OCI-LY1 (cell line): ENCODE data around the gene NUP153.

Source experiments
- H2AFZ ChIP-seq: fragments of 200-600 bp; sonication (generic), shearing (Covaris generic); 2 replicates; pipeline ENCODE4 v1.6.0; 2014; ENCODE audit warnings: antibody characterized with exemption, mild to moderate bottlenecking, low read length
- H3F3A ChIP-seq: fragments of 200-600 bp; sonication (generic), shearing (Covaris generic); 2 replicates; pipeline ENCODE4 v1.6.0; 2014; ENCODE audit warnings: mild to moderate bottlenecking, antibody characterized with exemption, low read length, moderate library complexity; ENCODE audit not compliant: insufficient read depth
- H3K27ac ChIP-seq: fragments of 200-600 bp; sonication (generic); 2 replicates; pipeline ENCODE4 v1.5.1; 2014; ENCODE audit warnings: low read length, mixed run types, mild to moderate bottlenecking, low read depth; ENCODE audit not compliant: poor library complexity, severe bottlenecking
- H3K27me3 ChIP-seq: fragments of 200-600 bp; sonication (generic); 2 replicates; pipeline ENCODE4 v1.6.0; 2014; ENCODE audit warnings: antibody characterized with exemption, mild to moderate bottlenecking, low read length, moderate library complexity; ENCODE audit not compliant: insufficient read depth
- H3K36me3 ChIP-seq: fragments of 200-600 bp; sonication (generic); 2 replicates; pipeline ENCODE4 v1.6.1; 2014; ENCODE audit warnings: mild to moderate bottlenecking, antibody characterized with exemption, low read length, moderate library complexity, mixed read lengths; ENCODE audit not compliant: insufficient read depth
- H3K4me1 ChIP-seq: fragments of 200-600 bp; sonication (generic); 2 replicates; pipeline ENCODE4 v1.5.1; 2014; ENCODE audit warnings: mild to moderate bottlenecking, low read length, moderate library complexity; ENCODE audit not compliant: insufficient read depth, severe bottlenecking
- H3K4me2 ChIP-seq: fragments of 200-600 bp; sonication (generic), shearing (Covaris generic); 2 replicates; pipeline ENCODE4 v1.6.1; 2014; ENCODE audit warnings: low read length
- H3K4me3 ChIP-seq: fragments of 200-600 bp; sonication (generic); 2 replicates; pipeline ENCODE4 v1.5.1; 2014; ENCODE audit warnings: low read length, low read depth, mild to moderate bottlenecking, mixed read lengths; ENCODE audit not compliant: poor library complexity, severe bottlenecking
- H3K79me2 ChIP-seq: fragments of 200-600 bp; shearing (Covaris generic); 2 replicates; pipeline ENCODE4 v1.6.1; 2016; ENCODE audit warnings: mixed run types, low read length, mixed read lengths; ENCODE audit not compliant: insufficient read depth
- H3K9ac ChIP-seq: fragments of 200-600 bp; sonication (generic), shearing (Covaris generic); 2 replicates; pipeline ENCODE4 v1.6.1; 2014; ENCODE audit warnings: mild to moderate bottlenecking, low read length, mixed read lengths
- H3K9me2 ChIP-seq: fragments of 200-600 bp; sonication (generic), shearing (Covaris generic); 2 replicates; pipeline ENCODE4 v1.6.1; 2014; ENCODE audit warnings: low read depth, mild to moderate bottlenecking, low read length, mixed read lengths
- H3K9me3 ChIP-seq: fragments of 200-600 bp; shearing (Covaris generic); 2 replicates; pipeline ENCODE4 v1.6.1; 2014; ENCODE audit warnings: low read length, mixed read lengths
- H4K20me1 ChIP-seq: fragments of 200-600 bp; sonication (generic), shearing (Covaris generic); 2 replicates; pipeline ENCODE4 v1.6.0; 2016; ENCODE audit warnings: mild to moderate bottlenecking, low read length; ENCODE audit not compliant: insufficient read depth
- CTCF ChIP-seq: fragments of 200-600 bp; sonication (generic), shearing (Covaris generic); IDR thresholded peaks from 2 replicates; pipeline ENCODE4 v1.5.1; 2017; ENCODE audit warnings: mild to moderate bottlenecking, antibody characterized with exemption, low read length, moderate library complexity, mixed read lengths
- EZH2 ChIP-seq: fragments of 200-600 bp; sonication (generic), shearing (Covaris generic); IDR thresholded peaks from 2 replicates; pipeline ENCODE4 v1.8.0; 2017; ENCODE audit warnings: borderline replicate concordance, mixed run types, mild to moderate bottlenecking, antibody characterized with exemption, low read length, moderate library complexity, mixed read lengths

NUP153 gene

GRCh38 chr6:17615794-17616193, 90.9 kb downstream of the NUP153 start:
- no peak for TF ChIP-seq CTCF
- TF ChIP-seq EZH2, result no peak
- H3K9ac ChIP-seq, result no peak overlapping the region
- no peak overlapping the region for H2AFZ ChIP-seq
- H3K4me1 ChIP-seq, result peaks cover under 1% of the 10 kb centered on the region
- no peaks in the 10 kb centered on the region for H3K27me3 ChIP-seq
- no peak overlapping the region for H3K27ac ChIP-seq
- H3K4me3 ChIP-seq, result no peak overlapping the region
- peaks cover 68% of the 10 kb centered on the region for H3K36me3 ChIP-seq
- H3K4me2 ChIP-seq, result no peak overlapping the region
- H3F3A ChIP-seq, result no peaks in the 10 kb centered on the region
- H4K20me1 ChIP-seq, result no peaks in the 10 kb centered on the region
- H3K9me2 ChIP-seq, result no peaks in the 10 kb centered on the region
- H3K79me2 ChIP-seq, result no peaks in the 10 kb centered on the region
- H3K9me3 ChIP-seq, result no peaks in the 10 kb centered on the region

- H3K4me2 ChIP-seq, result no peak overlapping the region
- H3K36me3 ChIP-seq, result peaks cover 54% of the 10 kb centered on the region
- H3K9me3 ChIP-seq, result no peaks in the 10 kb centered on the region
- no peaks in the 10 kb centered on the region for H3K9me2 ChIP-seq
- no peak overlapping the region for H3K9ac ChIP-seq
- no peak overlapping the region for H3K4me3 ChIP-seq
- no peak for TF ChIP-seq EZH2
- TF ChIP-seq CTCF, result no peak
- H3K27me3 ChIP-seq, result no peaks in the 10 kb centered on the region
- H3K4me1 ChIP-seq, result no peaks in the 10 kb centered on the region
- H4K20me1 ChIP-seq, result no peaks in the 10 kb centered on the region
- H3F3A ChIP-seq, result no peaks in the 10 kb centered on the region
- H2AFZ ChIP-seq, result no peak overlapping the region
- no peak overlapping the region for H3K27ac ChIP-seq
- H3K79me2 ChIP-seq, result no peaks in the 10 kb centered on the region
Measured at GRCh38 chr6:17612048-17612447, 94.7 kb downstream of the NUP153 start.

- TF ChIP-seq CTCF (no peak), EZH2 (no peak)
- H3F3A ChIP-seq, result no peaks in the 10 kb centered on the region
- no peaks in the 10 kb centered on the region for H3K9me2 ChIP-seq
- H2AFZ ChIP-seq, result no peak overlapping the region
- H3K27me3 ChIP-seq, result no peaks in the 10 kb centered on the region
- no peak overlapping the region for H3K4me3 ChIP-seq
- peaks cover 48% of the 10 kb centered on the region for H3K36me3 ChIP-seq
- H3K9me3 ChIP-seq, result no peaks in the 10 kb centered on the region
- H3K4me2 ChIP-seq, result no peak overlapping the region
- H3K27ac ChIP-seq, result no peak overlapping the region
- H3K79me2 ChIP-seq, result no peaks in the 10 kb centered on the region
- no peak overlapping the region for H3K9ac ChIP-seq
- H4K20me1 ChIP-seq, result no peaks in the 10 kb centered on the region
- no peaks in the 10 kb centered on the region for H3K4me1 ChIP-seq
Measured at GRCh38 chr6:17610835-17611234, 95.9 kb downstream of the NUP153 start.
